Suppressor macrophage (primary cell): ENCODE measurements around the gene ELSPBP1.
"Not testable (repeated sequence)": the region's sequence is repeated elsewhere in the genome, so short reads cannot be mapped to it uniquely, and the experiment has no call there.

Experiments used
- DNase-seq, 4 experiments: peaks; one replicate each; pipeline ENCODE4 v3.0.0-alpha.2; 2020 to 2022
- total RNA-seq, 17 experiments: gene quantifications; one replicate each; lab custom pipeline; 2026; ENCODE audit warnings: mixed read lengths in 6 of 17, inconsistent platforms in 3 of 17; lab: John Stamatoyannopoulos, UW

Gene ELSPBP1
- 0 to 0.66 (median 0) reads per million in 17 experiments for total RNA-seq

DNA sequence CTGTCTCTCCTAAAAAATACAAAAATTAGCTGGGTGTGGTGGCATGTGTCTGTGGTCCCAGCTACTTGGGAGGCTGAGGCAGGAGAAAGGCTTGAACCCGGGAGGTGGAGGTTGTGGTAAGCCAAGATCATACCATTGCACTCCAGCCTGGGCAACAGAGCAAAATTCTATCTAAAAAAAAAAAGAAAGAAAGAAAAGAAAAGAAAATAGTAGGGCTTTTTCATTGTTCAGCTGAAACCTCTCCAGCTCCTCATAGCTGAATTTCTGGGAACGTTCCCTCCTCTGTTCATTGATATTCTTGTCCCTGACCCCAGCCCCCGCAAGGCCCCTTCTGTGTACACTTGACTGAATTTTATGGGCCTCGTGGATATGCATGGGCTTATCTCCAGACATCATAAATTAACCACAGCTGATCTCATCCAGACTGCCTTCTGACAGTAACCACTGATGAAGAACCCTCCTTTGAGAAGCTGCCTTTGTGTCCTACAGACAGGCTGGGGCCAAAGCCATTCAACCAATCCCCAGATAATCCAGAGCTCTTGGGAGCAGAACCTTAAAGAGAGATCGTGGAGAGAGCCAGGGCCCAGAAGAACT is at the start of gene ELSPBP1:
Gene ELSPBP1, plus strand, starts transcription at position 424 of the 594 bp plus-strand sequence. CDS start 14,036 bp downstream, outside the sequence.
- DNase-seq = no peak

DNA sequence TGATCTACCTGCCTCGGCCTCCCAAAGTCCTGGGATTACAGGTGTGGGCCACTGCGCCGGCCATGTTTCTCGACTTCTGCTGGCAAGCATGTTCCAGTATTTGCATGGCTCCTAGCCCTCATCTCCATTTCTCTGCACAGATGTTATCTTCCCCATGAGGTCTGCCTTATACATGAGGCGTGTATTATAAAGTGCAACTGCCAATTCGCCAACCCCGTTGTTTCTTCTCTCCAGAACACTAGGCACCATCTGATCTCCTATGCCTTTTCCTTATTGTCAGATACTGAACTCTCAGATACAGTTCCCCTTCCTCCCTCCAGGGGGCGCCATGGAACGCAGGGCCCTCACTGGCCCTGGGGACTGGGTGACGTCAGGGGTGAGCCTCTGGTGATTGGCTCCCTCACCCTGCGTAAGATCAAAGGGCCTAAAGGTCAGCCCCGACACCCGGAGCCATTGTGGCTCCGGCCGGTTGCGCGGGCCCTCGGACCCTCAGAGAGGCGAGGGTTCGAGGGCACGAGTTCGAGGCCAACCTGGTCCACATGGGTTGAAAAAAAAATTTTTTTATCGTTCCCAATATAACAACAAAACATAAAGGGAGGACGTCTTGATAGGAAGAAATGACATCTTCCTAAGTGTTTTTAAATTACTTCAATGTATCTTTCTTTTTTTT is 44.4 kb upstream of the ELSPBP1 start:
- DNase-seq = not testable (repeated sequence)

DNA sequence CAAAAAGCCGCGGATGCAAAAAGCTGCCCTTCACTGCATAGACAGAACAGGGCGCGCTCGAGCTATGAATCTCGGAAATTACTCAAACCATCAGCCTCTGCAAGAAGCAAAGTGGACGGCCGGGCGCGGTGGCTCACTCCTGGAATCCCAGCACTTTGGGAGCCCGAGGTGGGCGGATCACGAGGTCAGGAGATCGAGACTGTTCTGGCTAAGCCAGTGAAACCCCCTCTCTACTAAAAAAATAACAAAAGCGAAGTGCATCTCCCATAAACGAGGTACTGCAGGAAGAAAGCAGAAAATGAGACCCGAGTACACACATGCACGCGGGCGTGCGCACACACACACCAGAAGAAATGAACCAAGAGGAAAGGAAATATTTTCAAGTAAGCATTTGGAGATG is 42.3 kb upstream of the ELSPBP1 start:
- not testable (repeated sequence) for DNase-seq

DNA sequence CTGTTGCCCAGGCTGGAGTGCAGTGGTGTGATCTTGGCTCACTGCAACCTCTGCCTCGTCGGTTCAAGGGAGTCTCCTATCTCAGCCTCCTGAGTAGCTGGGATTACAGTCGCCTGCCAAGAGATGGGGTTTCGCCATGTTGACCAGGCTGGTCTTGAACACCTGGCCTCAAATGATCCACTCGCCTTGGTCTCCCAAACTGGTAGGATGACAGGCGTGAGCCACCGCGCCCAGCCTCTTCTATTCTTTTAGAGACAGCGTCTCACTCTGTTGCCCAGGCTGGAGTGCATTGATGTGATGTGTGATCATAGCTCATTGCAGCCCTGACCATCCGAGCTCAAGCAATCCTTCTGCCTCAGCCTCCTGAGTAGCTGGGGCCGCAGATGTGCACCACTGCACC is 38.5 kb upstream of the ELSPBP1 start:
- not testable (repeated sequence) for DNase-seq

DNA sequence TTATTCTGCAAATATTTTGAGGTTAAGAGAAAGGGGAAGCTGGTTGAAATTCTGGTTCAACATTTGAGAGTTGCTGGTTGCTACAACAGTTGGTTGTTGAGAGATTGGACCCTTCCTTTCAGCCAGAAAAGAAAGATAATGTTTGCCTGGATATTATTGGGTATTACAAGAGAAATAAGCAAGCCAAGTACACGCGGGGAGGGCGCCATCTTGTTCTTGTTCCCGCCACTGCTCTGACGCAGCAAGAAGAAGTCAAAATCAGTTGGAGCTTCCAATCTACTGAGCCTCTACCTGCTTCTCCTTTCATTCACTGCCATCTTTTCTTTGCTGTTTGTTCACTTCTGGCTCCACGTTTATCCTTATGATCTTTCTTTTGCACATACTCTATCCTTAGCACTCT is 20.9 kb upstream of the ELSPBP1 start:
- DNase-seq = no peak

DNA sequence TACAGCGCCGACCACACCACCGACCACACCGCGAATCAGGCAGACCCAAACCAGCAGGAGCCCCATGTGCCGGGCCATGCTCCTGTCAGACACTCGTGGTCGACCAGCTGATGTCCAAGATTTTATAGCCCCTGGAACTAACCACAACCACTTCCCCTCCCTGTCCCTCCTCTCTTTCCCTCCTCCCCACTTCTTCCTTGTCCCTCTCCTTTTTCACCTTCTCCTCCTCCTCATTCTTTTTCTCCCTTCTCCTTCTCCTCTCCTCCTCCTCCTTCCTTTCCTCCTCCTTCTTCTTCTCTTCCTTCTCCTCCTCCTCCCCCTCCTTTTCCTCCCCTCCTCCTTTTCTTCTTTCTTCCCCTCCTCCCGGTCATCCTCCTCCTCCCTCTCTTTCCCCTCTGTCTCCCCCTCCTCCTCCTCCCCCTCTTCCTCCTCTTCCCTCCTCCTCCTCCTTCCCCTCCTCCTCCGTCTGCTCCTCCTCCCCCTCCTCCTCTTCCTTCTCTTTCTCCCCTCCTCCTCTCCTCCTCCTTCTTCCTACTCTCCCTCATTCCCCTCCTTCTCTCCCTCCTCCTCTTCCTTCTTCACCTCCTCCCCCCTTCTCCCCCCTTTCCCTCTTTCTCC is 3.1 kb upstream of the ELSPBP1 start:
- DNase-seq = no peak

DNA sequence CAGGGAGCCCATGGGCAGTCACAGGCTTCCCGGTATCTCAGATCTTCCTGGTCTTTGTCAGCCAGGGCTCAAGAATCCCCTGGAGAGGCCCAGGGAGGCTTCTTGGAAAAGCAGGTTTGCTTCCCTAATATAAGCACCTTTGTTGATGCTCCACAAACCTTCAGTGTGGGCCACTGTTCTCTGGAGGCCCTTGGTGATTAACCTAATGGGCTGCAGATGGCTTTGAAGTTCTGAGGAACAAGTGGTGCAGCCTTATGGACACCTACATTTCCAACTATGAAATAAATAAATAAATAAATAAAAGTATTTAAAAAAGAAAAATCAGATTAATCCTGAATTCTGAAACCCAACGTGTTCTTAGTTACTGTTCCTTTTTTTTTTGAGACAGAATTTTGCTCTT is 2.4 kb upstream of the ELSPBP1 start, which contains the start of gene BSPH1:
Gene BSPH1, minus strand, starts transcription at position 101 of the 400 bp plus-strand sequence. Its CDS starts 89 bp downstream, at position 12.
- DNase-seq = no peak

DNA sequence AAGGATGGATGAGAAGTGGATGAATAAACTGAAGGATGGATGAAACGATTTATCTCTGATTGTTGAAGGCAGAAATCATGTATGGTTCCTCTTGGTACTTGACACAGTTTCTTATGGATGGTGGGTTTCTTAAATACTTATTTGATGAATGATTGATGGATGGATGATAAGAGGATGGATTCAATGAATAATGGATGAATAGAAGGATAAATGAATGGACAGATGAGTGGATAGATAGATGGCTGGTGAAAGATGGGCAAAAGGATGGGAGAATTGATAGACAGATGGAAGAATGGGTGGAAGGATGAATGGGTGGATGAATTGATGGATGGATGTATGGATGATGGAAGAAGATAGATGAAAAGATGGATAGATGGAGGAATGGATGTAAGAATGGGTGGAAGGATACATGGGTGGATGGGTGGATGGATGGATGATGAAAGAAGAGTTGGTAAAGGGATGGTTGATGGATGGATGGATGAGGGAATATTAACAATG is 1.8 kb downstream of the ELSPBP1 start:
- DNase-seq = no peak

DNA sequence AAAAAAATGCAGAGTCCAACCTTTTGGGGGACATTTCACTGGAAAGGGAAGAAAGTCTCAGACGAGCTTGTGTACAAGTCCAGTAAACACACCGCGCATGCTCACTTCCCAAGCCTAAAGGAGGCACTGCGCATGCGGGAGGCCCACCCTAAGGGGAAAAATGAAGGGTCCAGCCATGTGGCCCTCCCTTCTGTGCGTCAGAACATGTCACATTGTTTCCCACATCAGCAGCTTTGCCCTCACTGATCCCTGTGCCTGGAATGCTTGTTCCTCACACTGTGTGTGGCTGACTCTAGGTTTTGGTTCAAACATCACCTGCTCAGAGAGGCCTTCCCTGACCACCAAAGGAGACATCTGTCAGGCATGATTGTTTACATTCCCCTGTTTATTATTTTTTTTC is 4.4 kb downstream of the ELSPBP1 start:
- no peak for DNase-seq

DNA sequence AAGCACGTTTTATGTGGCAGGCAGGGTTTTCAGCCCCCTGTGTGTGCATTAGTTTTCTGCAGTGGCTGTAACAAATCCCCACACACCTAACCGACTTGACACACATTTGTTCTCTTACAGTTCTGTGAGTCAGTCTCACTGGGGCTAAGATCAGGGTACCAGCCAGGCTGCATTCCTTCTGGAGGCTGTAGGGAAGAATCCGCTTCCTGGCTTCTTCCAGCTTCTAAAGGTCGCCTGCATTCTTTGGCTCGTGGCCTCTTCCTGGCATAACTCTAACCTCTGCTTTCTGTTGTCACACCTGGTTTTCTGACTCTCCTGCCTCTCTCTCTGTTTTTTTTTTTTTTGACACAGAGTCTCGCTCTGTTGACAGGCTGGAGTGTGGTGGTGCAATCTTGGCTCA is 6.4 kb downstream of the ELSPBP1 start:
- DNase-seq = no peak

DNA sequence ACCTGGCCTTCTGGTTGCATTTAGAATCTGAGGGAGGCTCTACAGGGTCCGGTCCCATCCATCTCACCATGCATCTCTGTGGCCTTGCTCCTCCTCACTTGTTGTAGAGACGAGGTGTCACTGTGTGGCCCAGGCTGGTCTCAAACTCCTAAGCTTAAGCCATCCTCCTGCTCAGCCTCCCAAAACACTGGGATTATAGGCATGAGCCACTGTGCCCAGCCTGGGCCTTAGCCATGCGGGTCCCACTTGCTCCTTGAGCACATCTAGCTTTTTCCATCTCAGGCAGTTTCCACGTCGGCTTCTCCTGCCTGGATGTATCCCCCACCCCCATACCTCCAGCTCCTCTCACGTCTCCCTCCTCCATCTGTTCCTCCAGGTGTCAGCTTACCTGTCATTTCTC is 9.8 kb downstream of the ELSPBP1 start:
- no peak for DNase-seq

DNA sequence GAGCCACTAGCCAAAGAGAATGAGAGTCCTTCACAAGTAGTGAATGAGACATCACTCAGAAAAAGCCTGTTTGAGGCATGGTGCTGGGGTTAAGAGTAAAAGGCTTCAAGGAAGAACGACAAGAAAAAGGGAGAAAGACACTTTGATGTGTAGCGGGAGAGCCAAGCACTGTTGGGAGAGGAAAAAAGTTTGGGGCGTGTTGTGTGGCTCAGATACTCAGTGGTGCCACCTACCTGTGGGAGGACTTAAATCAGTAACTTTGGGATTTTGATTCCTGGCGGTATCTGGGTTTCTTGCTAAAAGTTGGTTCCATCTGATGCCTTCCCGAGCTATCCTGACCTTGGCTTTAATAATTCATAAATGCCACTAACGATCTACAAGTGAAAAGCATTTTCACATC is 12.3 kb downstream of the ELSPBP1 start:
- peak in 1 of 4 experiments; percentile 6 for DNase-seq

DNA sequence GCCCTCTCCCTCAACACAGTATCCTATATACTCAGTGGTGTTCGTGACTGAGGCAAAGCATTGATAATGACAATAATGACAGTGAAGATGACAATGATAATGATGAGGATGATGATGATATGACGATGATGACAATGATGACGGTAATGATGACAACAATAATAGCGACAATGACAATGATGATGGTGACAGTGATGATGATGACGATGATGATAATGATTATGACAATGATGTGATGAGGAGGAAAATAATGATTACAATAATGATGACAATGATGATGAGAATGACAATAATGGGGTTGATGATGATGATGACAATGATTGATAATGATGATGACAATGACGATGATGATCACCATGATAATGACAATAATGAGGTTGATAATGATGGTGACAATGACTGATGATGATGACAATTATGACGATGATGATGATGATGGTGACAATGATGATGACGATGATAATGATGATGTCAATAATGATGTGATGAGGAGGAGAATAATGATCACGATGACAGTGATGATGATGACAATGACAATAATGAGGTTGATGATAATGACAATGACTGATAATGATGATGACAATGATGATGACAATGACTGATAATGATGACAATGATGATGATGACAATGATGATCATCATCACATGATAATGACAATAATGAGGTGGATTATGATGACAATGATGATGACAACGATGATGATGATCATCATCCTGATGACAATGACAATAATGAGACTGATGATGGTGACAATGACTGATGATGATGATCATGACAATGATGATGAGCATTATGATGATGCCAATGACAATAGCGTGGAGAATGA is 16.7 kb downstream of the ELSPBP1 start:
- DNase-seq = no peak

DNA sequence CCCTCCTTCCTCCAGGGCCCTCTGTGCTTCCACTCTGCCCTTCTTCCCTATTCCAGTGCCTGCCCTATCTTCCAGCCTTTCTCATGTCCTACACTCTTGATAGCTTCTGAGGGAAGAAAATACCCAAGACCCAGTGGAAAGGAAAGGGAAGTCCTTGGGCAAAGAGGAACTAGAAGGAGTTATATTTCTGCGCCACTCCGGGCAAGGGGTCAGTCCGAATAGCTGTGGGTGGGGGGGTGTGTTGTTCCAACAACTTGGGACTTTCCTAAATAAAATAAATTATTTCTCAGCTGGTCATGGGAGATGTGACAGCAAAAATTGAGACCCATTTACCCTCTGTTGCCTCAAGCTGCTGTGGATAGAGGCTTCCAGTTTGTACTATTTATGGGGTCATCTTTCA is 26.3 kb downstream of the ELSPBP1 start:
- peak; percentile 56 to 74 (median 60) for DNase-seq

DNA sequence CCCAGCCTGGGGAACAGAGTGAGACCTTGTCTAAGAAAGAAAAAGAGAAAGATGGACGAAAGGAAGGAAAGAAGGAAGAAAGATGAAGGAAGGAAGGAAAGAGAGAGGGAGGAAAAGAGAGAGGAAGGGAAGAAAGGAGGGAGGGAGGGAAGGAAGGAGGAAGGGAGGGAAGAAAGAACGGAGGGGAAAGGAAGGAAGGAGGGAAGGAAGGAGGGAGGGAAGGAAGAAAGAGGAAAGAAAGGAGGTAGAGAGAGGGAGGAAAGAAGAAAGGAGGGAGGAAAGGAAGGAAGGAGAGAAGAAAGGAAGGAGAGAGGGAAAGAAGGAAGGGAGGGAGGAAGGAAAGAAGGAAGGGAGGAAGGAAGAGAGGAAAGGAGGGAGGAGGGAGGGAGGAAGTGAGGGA is 28.6 kb downstream of the ELSPBP1 start:
- no peak for DNase-seq

DNA sequence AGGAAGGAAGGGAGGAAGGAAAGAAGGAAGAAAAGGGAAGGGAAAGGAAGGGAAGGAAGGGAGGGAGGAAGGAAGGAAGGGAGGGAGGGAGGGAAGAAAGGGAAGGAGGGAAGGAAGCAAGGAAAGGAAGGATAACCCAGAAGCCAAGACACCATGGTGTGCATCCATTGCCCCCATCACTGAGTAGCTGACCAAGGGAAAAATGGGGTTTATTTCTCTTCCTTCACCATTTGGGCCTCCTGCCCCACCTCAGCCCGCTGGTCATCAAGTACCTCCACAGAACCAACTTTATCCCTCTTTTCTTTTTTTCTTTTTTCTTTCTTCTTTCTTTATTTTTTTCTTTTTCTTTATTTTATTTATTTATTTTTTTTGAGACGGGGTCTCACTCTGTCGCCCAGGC is 29.1 kb downstream of the ELSPBP1 start:
- no peak for DNase-seq

DNA sequence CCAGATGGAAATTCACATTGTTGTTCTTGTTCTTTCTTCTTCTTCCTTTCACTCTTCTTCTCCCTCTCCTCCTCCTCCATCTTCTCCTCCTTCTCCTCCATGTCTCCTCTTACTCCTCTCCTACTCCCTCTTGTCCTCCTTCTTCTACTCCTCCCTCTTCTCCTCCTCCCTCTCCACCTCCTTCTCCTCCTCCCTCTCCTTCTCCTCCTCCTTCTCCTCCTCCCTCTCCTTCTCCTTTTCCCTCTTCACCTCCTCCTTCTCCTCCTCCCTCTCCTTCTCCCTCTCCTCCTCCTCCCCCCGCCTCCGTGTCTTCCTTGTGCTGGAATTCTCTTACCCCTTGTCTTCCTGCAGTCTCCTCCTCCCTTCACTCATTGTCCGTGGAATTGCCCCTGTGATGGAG is 31.0 kb downstream of the ELSPBP1 start:
- DNase-seq = no peak

DNA sequence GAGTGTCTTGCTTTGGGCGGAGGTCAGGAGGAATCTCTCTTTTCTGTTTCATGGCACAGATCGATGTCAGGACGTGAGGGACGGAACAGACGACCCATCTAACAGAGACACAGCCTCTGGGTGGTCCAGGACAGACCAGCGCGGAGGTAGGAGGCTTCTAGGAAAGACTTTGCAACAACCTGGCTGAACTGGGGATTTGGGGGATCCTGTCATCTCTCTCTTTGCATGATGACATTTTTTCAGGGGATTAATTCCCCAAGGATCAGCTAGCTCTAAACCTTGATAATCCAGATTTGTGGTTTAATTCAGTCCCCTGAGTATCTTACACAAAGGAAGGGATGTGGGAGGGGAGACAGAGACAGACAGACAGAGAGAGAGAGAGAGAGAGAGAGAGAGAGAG is 35.0 kb downstream of the ELSPBP1 start:
- no peak for DNase-seq

DNA sequence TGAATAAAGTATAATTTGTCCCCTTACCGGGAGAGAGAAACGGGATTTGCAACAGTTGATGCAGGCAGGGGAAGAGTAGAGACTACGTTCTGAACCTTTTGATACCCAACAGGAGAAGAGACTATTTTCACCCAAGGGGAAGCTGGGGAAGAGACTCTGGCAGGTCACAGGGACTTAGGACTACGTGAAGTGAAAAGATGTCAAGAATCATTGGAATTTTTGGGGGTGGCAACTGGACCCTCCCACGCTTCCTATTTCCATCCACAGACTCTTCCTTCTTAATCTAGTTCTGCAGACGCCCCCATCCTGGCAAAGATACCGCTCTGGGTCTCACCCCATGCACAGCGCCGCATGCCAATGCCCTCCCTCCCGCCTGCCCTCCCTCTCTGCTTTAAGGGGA is 35.6 kb downstream of the ELSPBP1 start:
- no peak for DNase-seq

DNA sequence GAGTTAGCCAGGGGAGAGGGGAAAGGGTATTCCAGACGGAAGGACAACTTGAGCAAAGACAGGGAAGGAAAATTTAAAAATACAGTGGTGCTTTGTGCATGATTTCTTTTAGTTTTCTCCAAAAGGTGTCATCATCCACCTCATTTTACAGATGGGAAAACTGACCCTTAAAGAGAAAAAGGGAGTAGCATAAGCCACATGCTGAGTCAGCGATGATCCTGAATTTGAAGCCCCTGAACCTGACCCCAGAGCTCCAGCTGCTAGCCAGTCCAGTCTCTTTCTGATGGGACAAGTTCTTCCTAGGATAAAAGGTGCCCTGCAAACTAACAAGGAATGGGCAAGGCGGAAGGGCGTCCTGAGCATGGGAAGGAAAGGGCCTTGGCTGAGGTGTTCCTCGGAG is 39.2 kb downstream of the ELSPBP1 start:
- no peak for DNase-seq

DNA sequence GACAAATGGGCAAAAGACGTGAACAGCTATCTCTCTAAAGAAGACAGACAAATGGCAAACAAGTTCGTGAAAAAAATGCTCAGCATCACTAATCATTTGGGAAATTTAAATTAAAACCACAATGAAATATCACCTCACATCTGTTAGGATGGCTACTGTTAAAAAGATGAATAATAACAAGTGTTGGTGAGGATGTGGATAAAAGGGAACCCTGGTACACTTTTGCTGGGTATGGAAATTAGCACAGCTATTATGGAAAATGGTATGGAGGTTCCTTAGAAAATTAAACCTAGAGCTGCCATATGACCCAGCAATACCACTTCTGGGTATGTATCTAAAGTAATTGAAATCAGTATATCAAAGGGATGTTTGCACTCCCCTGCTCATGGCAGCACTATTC is 42.3 kb downstream of the ELSPBP1 start:
- no peak for DNase-seq

DNA sequence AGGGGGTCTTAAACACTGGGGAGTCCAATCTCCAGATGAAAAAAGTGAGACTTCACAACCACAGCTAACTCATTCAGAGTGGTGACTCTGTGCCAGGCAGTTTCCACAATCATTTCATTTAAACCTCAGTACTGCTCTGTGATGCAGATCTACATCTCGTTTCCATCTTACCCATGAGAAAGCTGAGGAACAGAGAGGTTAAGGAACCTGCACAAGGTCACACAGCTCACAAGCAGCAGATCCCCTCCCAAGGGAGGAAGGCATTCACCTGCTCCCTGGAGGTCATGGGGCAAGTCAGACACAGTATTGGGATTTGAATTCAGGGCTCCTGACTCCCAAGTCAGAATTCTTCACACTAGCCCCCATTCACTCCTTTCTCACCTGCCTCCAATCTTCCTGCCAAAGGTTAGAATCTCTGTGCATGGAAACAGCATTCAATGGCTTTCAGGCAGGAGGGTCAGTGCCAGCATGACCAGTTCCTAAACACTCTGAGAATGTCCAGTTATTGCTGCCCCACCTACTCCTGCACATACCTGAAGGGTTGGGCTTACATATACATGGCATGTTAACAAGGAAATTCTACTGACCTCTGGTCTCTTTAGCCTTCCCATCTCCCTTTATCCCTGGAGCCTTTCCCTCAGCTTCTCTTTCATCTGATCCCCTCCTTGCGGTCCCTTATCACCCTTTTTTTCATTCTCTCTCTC is 47.6 kb downstream of the ELSPBP1 start:
- DNase-seq = no peak
